Mesendoderm (in vitro differentiated cells): ENCODE data around the gene PRX.
"Not testable (repeated sequence)": the region's sequence is repeated elsewhere in the genome, so short reads cannot be mapped to it uniquely, and the experiment has no call there.

Experiments used
- DNase-seq: peaks from one replicate; pipeline ENCODE4 v3.0.0; 2013
- H2AK5ac ChIP-seq: 2 replicates; pipeline ENCODE4 v1.6.1; 2013; ENCODE audit warnings: low read length, inconsistent platforms
- H2BK120ac ChIP-seq: 2 replicates; pipeline ENCODE4 v1.6.1; 2013; ENCODE audit warnings: low read depth, mild to moderate bottlenecking, low read length, moderate library complexity, mixed read lengths
- H2BK15ac ChIP-seq: replicated peaks from 2 replicates; pipeline ENCODE4 v1.6.1; 2013; ENCODE audit warnings: low read depth, mild to moderate bottlenecking, moderate library complexity
- H2BK5ac ChIP-seq: 2 replicates; pipeline ENCODE4 v1.6.1; 2013; ENCODE audit warnings: low read length, inconsistent platforms
- H3K18ac ChIP-seq: 2 replicates; pipeline ENCODE4 v1.6.1; 2013; ENCODE audit warnings: mild to moderate bottlenecking, low read length, mixed read lengths
- H3K23ac ChIP-seq: one replicate; pipeline ENCODE4 v1.6.1; 2013; ENCODE audit warnings: low read length
- H3K27ac ChIP-seq: 2 replicates; pipeline ENCODE4 v1.5.1; 2013; ENCODE audit warnings: low read depth, mild to moderate bottlenecking, inconsistent platforms, low read length, moderate library complexity
- H3K27me3 ChIP-seq: 2 replicates; pipeline ENCODE4 v1.6.1; 2013; ENCODE audit warnings: low read length, control low read depth, mild to moderate bottlenecking, inconsistent platforms; ENCODE audit not compliant: insufficient read depth, poor library complexity
- H3K36me3 ChIP-seq: 2 replicates; pipeline ENCODE4 v1.6.1; 2013; ENCODE audit warnings: low read length, inconsistent platforms; ENCODE audit not compliant: control insufficient read depth, insufficient read depth
- H3K4ac ChIP-seq: one replicate; pipeline ENCODE4 v1.6.1; 2013; ENCODE audit warnings: low read depth, mild to moderate bottlenecking, low read length, moderate library complexity
- H3K4me1 ChIP-seq: 2 replicates; pipeline ENCODE4 v1.6.1; 2013; ENCODE audit warnings: low read depth, low read length, inconsistent platforms; ENCODE audit not compliant: control insufficient read depth
- H3K4me2 ChIP-seq: 2 replicates; pipeline ENCODE4 v1.6.1; 2013; ENCODE audit warnings: low read length
- H3K4me3 ChIP-seq: 2 replicates; pipeline ENCODE4 v1.5.1; 2013; ENCODE audit warnings: mild to moderate bottlenecking, low read length
- H3K56ac ChIP-seq: one replicate; pipeline ENCODE4 v1.6.1; 2013; ENCODE audit warnings: low read length
- H3K79me1 ChIP-seq: 2 replicates; pipeline ENCODE4 v1.6.1; 2013; ENCODE audit warnings: low read length, inconsistent platforms
- H3K79me2 ChIP-seq: 2 replicates; pipeline ENCODE4 v1.6.1; 2013; ENCODE audit warnings: mild to moderate bottlenecking, low read length; ENCODE audit not compliant: control insufficient read depth, insufficient read depth
- H3K9ac ChIP-seq: 2 replicates; pipeline ENCODE4 v1.6.1; 2013; ENCODE audit warnings: low read length, inconsistent platforms
- H4K5ac ChIP-seq: one replicate; pipeline ENCODE4 v1.6.1; 2013; ENCODE audit warnings: low read length
- H4K8ac ChIP-seq: one replicate; pipeline ENCODE4 v1.6.1; 2013; ENCODE audit warnings: low read depth, mild to moderate bottlenecking, control low read depth, low read length, moderate library complexity
- WGBS: extraction: QIAGEN DNeasy Blood & Tissue Kit; methylation state at CpG from one replicate; pipeline ENCODE4 v1.1.7; 2013; ENCODE audit warnings: low lambda C conversion rate, missing lambda C conversion rate; ENCODE audit not compliant: insufficient coverage; ENCODE audit errors: extremely low coverage; 5-methylcytosine and 5-hydroxymethylcytosine counted together

PRX gene

DNA sequence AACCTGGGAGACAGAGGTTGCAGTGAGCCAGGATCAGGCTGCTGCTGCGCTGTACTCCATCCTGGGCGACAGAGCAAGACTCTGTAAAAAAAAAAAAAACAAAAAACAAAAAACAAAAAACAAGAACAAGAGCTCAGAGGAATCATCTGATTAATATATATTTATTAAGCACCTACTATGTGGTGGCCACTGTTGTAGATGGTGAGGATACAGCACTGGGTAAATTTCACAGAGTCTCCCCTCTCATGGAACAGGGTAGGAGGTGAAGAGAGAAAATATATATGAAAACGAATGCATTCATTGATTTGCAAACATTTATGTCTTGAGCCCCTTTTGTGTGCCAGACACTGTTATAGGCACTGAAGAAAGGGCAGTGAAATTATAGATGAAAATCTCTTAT is 18.5 kb upstream of the PRX start:
- no peaks in the 10 kb centered on the region for H3K27me3 ChIP-seq
- no peaks in the 10 kb centered on the region for H3K4me1 ChIP-seq
- no peak overlapping the region for H3K4ac ChIP-seq
- no peak overlapping the region for H3K9ac ChIP-seq
- H4K8ac ChIP-seq, result no peak overlapping the region
- H3K79me2 ChIP-seq, result no peaks in the 10 kb centered on the region
- H3K36me3 ChIP-seq, result no peaks in the 10 kb centered on the region
- DNase-seq, result no peak
- WGBS, result no CpG with 5 or more reads among the region's 3 CpGs
- no peak overlapping the region for H3K18ac ChIP-seq
- H2BK15ac ChIP-seq, result no peak overlapping the region
- H2BK5ac ChIP-seq, result no peak overlapping the region
- no peak overlapping the region for H3K4me2 ChIP-seq
- H2AK5ac ChIP-seq, result no peak overlapping the region
- H3K4me3 ChIP-seq, result no peak overlapping the region
- no peak overlapping the region for H3K23ac ChIP-seq
- no peak overlapping the region for H3K27ac ChIP-seq
- H3K79me1 ChIP-seq, result no peaks in the 10 kb centered on the region
- no peak overlapping the region for H4K5ac ChIP-seq
- no peak overlapping the region for H3K56ac ChIP-seq
- H2BK120ac ChIP-seq, result no peak overlapping the region

DNA sequence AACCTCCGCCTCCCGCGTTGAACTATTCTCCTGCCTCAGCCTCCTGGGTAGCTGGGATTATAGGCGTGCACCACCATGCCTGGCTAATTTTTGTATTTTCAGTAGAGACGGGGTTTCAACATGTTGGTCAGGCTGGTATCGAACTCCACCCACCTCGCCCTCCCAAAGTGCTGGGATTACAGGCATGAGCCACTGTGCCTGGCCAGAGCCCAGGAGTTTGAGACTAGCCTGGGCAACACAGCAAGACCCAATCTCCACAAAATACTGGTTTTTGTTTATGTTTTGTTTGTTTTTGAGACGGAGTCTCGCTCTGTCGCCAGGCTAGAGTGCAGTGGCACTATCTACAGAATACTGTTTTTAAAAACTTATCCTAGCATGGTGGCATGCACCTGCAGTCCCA is 17.1 kb upstream of the PRX start:
- not testable (repeated sequence) for H4K8ac ChIP-seq, H4K5ac ChIP-seq, H3K56ac ChIP-seq, H3K36me3 ChIP-seq, H3K4ac ChIP-seq, H3K4me3 ChIP-seq, H3K27me3 ChIP-seq, H3K18ac ChIP-seq, H3K9ac ChIP-seq, H3K79me2 ChIP-seq, DNase-seq, H3K23ac ChIP-seq, H2BK15ac ChIP-seq, H3K4me2 ChIP-seq, H2AK5ac ChIP-seq, H3K27ac ChIP-seq, H3K79me1 ChIP-seq, H2BK120ac ChIP-seq, H2BK5ac ChIP-seq, H3K4me1 ChIP-seq
- no CpG with 5 or more reads among the region's 10 CpGs for WGBS

DNA sequence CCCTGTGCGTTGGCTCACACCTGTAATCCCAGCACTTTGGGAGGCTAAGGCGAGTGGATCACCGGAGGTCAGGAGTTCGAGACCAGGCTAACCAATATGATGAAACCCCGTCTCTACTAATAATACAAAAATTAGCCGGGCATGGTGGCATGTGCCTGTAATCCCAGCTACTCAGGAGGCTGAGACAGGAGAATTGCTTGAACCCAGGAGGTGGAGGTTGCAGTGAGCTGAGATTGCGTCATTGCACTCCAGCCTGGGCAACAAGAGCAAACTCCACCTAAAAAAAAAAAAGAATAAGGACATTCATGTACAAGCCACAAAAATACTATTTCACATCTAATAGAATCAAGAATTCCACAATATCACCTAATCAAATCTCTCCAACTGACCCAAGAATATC is 15.0 kb upstream of the PRX start:
- H4K8ac ChIP-seq, result not testable (repeated sequence)

DNA sequence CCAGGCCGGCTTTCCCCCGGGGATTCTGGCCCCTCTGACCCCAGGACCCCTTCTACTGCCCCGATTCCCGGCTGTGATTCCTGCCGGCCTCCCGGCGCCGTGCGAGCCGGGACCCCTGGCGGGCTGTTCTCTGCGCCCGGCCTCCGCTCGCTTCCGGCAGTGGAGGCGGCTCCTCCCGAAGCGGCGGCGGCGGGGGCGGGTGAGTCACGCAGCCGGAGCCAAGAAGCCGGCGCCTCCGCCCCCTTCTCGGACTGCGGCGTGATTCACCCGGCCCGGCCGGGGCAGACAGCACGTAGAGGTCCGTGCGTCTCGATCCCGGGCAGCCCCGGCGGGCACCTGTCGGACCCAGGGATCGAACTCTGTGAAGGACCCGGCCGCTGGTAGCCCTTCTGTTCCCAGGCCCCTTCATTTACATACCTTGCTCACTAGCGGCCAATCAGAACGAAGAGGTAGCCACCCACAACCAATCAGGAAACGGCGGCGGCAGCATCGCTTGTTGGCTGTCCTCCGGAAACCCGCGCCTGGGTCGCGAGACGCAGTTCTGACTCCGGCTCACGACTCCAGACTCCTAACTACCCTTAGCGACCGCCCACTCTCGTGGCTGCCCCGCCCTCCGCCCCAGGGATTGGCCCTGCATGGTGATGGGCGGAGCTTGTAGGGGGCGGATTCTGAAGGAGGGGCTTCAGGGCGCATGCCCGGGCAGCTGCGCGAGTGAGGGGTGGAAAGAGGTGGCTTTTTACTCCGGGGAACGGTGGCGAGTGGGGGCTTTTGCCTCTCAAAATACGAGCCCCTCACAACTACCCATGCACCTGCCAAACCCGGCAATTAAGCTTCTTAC is 12.5 kb upstream of the PRX start, which contains the start of gene SERTAD1:
Gene SERTAD1, minus strand, starts transcription at position 543 of the 838 bp plus-strand sequence. CDS start 2,446 bp downstream, outside the sequence.
- WGBS, result no CpG with 5 or more reads among the region's 75 CpGs
- H3K9ac ChIP-seq, result peak within 1 kb of the TSS; percentile 95
- peaks cover 2% of the 10 kb centered on the region for H3K79me1 ChIP-seq
- peak within 1 kb of the TSS; percentile 78 for H2BK5ac ChIP-seq
- H3K4me2 ChIP-seq, result peak within 1 kb of the TSS; percentile 89
- H3K4ac ChIP-seq, result peak within 1 kb of the TSS; percentile 92
- H2BK15ac ChIP-seq, result no peak within 1 kb of the TSS
- H4K5ac ChIP-seq, result no peak within 1 kb of the TSS
- H3K56ac ChIP-seq, result peak within 1 kb of the TSS; percentile 97
- no peaks in the 10 kb centered on the region for H3K4me1 ChIP-seq
- no peak within 1 kb of the TSS for H4K8ac ChIP-seq
- H3K18ac ChIP-seq, result peak within 1 kb of the TSS; percentile 95
- peak within 1 kb of the TSS; percentile 97 for H3K27ac ChIP-seq
- H2BK120ac ChIP-seq, result no peak within 1 kb of the TSS
- H3K23ac ChIP-seq, result no peak within 1 kb of the TSS
- DNase-seq, result peak; percentile 100
- peak within 1 kb of the TSS; percentile 60 for H3K4me3 ChIP-seq
- no peak within 1 kb of the TSS for H2AK5ac ChIP-seq
- no peaks in the 10 kb centered on the region for H3K27me3 ChIP-seq
- no peaks in the 10 kb centered on the region for H3K79me2 ChIP-seq
- peaks cover 2% of the 10 kb centered on the region for H3K36me3 ChIP-seq

More for the DNA sequence above, 15.0 kb upstream of the PRX start:
- H3K56ac ChIP-seq, H4K5ac ChIP-seq, H2BK120ac ChIP-seq, H3K4ac ChIP-seq, H3K4me1 ChIP-seq, H3K79me2 ChIP-seq, H2AK5ac ChIP-seq, H3K9ac ChIP-seq, H3K4me2 ChIP-seq, H3K36me3 ChIP-seq, H3K27me3 ChIP-seq, H3K23ac ChIP-seq, H3K4me3 ChIP-seq, H2BK15ac ChIP-seq, H2BK5ac ChIP-seq, H3K18ac ChIP-seq, H3K79me1 ChIP-seq, DNase-seq, H3K27ac ChIP-seq: not testable (repeated sequence)
- WGBS, result no CpG with 5 or more reads among the region's 7 CpGs

DNA sequence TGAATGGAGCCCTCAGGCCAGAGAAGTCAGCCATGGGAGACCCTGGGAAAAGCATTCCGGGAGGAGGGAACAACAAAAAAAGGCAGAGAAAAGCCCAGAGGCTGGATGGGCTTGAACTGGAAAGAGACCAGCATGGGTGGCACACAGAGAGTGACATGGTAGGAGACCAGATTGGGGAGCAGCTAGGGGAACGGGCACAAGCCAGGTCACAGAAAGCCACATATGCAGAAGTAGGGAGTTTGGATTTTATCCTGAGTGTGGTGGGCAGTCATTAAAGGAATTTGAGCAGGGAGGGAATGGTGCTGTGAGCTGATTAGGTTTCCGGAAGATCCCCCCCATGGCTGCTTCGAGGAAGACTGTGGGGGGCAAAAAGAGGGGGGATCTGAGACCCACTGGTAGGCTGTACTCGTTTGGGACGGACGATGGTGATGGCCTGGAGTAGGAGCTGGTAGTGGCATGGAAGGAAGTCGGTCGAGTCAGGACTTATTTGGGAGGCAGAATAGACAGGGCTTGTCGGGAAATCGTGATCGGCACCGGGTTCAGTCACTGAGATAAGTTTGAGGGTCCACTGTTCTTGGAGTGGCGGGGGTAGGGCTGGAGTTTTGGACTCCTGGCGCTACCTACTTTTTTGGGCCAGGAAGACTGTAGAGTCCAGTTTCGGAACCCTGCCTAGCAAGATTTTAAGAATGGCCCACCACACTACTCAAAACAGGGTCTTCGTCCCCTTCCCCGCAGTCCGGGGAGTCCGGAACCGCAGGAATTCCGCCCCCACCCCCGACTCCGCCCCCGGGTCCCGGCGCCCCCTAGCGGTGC is 11.7 kb upstream of the PRX start:
- no peaks in the 10 kb centered on the region for H3K4me1 ChIP-seq
- H2BK120ac ChIP-seq, result no peak overlapping the region
- H3K56ac ChIP-seq, result peak overlapping the region; percentile 97
- H3K79me2 ChIP-seq, result no peaks in the 10 kb centered on the region
- H4K8ac ChIP-seq, result no peak overlapping the region
- peak; percentile 67 for DNase-seq
- peak overlapping the region; percentile 78 for H2BK5ac ChIP-seq
- H3K9ac ChIP-seq, result peak overlapping the region; percentile 95
- no peaks in the 10 kb centered on the region for H3K27me3 ChIP-seq
- WGBS, result no CpG with 5 or more reads among the region's 28 CpGs
- no peak overlapping the region for H4K5ac ChIP-seq
- H3K23ac ChIP-seq, result no peak overlapping the region
- H3K4ac ChIP-seq, result peak overlapping the region; percentile 92
- H3K27ac ChIP-seq, result peak overlapping the region; percentile 97
- H3K4me2 ChIP-seq, result peak overlapping the region; percentile 89
- H3K36me3 ChIP-seq, result peaks cover 2% of the 10 kb centered on the region
- no peak overlapping the region for H2BK15ac ChIP-seq
- peak overlapping the region; percentile 95 for H3K18ac ChIP-seq
- peak overlapping the region; percentile 60 for H3K4me3 ChIP-seq
- no peak overlapping the region for H2AK5ac ChIP-seq
- H3K79me1 ChIP-seq, result peaks cover 2% of the 10 kb centered on the region
